ENCODE results near the gene NCOR1.
A peak's percentile ranks its signal among the peaks of the same experiment; 100 is the strongest.
"Not testable (repeated sequence)": the region's sequence is repeated elsewhere in the genome, so short reads cannot be mapped to it uniquely, and the experiment has no call there.

Gene NCOR1
- 210 to 317 reads per million in 2 donors for total RNA-seq

DNA sequence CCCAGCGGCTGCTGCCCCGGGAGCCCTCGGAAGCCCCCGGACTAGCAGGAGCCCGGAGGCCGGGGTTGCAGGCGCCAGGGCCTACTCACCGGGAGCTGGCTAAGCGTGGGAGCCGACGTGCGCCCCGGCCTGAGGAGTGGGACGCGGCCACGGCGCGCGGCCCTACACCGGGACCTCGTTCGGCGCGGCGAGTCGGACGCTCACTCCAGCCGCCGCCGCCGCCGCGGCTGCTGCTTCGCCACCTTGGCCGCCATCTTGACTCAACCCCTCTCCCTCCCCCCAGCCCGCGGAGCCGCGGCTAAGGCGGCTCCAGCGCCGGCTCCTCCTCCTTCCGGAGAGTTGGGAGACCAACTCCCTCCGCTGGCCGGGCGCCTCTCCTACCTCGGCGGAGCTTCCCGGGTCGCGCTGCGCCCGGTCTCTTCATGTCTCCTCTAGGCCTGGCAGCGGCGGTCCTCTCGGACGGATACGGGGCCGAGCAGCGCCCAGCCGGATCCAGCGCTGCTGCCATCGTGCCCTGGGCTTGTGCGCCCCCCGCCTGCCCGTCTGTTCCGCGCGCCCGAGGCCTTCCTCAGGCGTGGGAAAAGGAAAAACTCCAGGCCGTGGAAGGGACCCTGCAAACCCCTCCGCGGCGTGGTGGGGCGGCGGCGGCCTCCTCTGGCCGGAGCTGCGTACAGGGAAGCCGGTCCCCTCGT, at the start of gene NCOR1:
Gene NCOR1 (minus strand): TSS at position 262 of the 692 bp plus-strand sequence. CDS start 20,965 bp downstream, outside the sequence.
- DNase-seq: peak; percentile 86

DNA sequence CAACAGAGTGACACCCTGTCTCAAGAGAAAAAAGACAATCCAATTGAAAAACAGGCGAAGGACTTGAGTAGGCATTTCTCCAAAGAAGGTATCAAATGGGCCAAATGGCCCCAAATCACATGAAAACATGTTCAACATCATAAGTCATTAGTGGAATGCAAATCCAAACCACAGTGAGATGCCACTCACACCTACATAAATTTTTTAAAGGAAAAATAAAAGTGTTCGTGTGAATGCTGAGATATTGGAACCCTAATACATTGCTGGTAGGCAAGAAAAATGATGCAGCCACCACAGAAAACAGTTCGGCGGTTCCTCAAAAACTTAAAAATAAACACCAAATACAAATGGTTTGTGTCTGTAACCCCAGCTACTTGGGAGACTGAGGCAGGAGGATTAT, 46.9 kb upstream of the NCOR1 start:
- DNase-seq: no peak

DNA sequence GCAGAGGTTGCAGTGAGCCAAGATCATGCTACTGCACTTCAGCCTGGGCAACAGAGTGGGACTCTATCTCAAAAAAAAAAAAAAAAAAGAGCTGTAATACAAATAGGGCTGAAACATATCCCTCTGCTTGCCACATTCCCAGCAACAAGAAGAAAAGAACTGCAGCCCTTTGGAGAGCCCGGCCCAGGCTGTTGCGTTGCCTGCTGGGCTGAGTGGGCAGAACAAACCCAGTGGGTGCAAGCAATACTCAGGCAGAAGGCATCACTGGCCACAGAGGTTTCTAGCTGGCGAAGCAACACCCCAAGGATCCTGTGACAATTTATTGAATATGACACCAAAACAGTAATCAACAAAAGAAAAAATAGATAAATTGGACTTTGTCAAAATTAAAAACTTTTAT, 45.7 kb upstream of the NCOR1 start:
- no peak for DNase-seq

DNA sequence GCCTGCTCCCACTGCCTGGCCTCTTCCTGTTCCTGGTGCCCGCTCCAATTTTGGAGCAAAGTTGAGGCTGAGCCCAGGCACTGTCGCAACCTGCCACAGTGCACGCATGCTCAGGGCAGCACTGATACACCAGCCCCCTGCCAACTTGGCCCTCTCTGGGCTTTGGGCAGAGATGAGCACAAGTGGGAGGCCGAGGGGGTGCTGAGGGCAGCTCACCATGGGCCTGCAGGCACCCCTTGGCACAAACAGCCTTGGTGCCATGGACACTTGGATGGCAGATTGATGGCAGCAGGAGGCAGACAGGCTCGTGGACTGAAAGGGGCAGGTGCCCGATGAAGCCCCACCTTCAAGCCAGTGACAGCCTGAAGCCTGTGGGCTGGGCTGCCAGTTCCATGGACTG, 44.6 kb upstream of the NCOR1 start:
- no peak for DNase-seq

DNA sequence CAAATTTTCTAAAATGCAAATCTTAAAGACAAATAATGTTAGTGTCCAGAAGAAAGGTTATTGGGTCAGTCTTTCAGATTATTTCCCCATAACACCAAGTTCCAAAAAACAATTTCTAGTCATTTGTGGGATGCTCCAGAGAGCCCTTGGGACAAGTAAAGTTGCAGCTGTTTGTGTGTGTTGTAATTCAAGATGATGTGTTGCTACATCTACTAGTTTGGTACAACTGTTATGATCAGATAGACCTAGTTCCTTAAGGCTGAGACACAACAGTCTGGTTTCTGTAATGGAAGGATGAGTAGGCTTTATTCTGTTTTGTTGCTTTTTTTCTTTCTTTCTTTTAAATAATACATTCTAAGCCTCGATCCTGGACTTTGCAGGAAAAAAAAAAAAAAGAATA, 43.6 kb upstream of the NCOR1 start:
- DNase-seq: no peak

DNA sequence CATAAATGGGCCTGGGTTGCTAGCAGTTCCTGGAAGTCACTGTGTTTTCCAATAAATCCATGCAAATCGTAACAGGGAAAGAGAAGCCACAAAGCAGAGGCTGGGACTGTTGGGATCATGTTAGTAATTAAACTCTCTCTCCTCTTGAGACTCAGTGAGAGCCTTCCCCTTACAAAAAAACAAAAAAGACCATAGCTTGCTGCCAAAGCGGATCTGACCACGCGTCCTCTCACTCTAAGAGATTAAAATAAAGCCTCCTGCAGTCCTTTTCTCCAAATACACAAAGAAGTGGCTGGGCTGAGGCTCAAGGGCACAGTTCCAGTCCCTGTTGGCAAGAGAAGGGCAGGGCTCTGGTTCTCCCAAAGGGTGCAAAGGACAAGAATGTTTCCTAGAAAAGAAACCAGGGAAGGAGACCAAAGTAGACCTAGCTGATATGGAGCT, 40.2 kb upstream of the NCOR1 start:
- no peak for DNase-seq

DNA sequence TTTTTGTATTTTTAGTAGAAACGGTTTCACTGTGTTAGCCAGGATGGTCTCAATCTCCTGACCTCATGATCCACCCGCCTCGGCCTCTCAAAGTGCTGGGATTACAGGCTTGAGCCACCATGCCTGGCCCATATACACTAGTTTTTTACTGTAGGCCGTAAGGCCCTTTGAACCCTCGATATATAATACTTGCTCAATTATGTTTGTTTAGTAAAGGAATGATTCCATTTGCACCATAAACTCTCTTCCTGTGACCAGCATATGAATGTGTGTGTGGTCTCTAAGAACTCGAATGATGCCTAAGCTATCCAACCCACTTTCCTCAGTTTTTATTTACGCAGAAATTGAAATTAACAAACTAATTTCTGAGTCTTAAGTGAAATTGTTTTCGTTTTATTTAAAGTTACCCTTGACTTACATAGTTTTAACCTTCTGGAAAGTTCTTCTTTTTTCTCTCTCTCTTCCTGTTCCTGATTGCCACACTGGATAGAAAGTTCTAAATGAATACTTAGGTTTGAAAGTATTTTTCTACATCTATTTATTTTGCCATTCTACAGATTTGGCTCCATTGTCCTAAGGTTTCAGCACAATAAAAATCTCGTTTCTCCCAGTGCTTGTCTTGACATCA, 39.6 kb upstream of the NCOR1 start:
- no peak for DNase-seq

DNA sequence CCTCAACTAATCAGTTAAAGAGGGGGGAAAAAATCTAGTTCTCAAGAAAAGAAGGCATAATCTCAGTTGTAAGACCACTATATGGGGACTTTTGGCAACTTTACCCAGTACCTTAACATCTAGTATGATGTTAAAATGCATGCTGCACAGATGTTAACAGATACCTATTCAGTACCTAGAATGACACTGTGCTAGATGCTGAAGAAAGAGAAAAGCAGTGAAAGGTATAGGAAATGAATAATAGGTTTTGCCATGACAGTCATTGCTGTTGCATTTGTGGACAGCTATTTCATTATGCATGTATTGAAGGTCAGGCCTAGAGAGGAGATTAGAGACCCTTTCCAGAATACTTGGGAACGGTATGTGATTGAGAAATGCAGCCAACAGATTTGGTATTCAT, 36.2 kb upstream of the NCOR1 start:
- DNase-seq: no peak

DNA sequence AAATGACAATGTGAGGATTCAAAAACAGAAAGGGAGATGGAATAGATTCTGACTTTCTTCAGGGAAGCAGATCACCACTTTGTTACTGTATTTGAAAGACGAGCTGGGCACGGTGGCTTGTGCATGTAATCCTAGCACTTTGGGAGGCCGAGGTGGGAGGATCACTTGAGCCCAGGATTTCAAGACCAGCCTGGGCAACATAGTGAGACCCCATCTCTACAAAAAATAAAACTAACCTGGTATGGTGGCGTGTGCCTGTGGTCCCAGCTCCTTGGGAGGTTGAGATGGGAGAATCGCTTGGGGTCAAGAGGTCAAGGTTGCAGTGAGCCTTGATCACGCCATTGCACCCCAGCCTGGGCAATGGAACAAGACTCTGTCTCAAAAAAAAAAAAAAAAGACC, 35.7 kb upstream of the NCOR1 start:
- DNase-seq: no peak

DNA sequence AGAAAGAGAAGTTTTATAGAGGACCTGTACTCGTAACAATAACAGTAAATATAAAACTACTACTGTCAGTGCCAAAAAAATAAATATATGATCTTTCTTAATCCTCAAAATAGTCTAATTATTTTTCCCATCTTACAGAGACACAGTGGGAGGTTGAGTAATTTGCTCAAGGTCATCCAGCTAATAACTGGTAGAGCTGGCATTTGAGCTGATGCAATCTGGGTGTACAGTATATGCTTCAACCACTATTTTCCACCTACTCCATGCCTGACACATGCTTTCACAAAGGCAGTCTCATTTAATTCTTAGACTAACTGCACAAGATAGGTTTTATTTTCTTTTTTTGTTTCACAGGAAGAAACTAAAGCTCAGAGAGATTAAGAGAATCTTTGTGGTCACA, 35.3 kb upstream of the NCOR1 start:
- no peak for DNase-seq

DNA sequence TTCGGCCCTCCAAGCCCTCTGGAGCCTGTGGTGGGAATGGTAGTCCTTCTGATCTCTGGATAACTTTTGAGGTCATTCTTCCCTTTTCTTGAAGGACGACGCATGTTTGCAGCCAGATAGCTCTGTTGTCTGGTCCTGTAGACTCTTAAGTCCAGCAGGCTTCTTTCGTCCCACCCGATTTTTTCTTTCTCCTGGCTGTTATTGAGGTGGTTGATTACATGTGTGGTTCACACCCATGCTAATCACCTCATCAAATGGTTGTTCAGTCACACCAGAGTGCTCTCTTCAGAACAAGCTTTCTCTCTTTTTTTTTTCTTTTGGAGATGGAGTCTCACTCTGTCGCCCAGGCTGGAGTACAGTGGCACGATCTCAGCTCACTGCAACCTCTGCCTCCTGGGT, 32.3 kb upstream of the NCOR1 start:
- DNase-seq: no peak

DNA sequence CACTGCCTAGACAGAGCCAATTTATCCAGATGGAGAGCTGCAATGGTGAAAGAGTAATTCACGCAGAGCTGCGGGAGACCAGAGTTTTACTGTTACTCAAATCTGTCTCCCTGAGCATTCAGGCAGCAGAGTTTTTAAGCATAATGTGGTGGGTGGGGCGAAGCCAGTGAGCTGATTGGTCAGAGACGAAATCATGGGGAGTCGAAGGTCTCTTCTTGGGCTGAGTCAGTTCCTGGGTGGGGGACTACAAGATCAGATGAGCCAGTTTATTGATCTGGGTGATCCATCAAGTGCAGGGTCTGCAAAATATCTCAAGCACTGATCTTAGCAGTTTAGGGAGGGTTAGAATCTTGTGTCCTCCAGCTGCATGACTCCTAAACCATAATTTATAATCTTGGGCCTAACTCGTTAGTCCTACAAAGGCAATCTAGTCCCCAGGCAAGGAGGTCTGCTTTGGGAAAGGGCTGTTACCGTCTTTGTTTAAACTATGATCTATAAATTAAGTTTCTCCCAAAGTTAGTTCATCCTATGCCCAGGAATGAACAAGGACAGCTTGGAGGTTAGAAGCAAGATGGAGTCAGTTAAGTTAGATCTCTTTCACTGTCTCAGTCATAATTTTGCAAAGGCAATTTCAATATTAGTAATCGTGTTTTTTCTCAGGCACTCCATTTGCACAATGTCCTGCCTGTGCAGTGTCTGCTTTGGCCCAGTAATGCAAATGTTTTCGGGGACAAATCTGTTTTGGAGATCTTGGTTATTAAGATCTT, 28.6 kb upstream of the NCOR1 start:
- DNase-seq: no peak

DNA sequence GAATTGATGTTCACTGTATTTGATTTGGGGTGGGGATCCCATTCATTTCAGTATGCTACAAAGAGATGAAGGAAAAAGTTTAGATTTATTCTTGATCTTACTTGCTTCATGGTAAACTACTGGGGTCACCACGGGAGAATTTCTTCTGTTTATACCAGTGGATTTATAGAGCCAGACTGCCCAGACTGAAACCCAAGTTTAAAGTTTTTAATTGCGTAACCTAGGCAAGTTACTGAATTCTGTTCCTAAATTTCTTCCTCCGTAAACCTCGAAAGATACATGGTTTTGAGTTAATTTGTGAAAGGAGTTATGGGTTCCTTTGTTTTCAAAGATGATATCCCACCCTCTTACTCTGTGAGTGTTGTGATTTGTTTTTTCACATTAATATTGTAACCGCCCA, 28.1 kb upstream of the NCOR1 start:
- no peak for DNase-seq

DNA sequence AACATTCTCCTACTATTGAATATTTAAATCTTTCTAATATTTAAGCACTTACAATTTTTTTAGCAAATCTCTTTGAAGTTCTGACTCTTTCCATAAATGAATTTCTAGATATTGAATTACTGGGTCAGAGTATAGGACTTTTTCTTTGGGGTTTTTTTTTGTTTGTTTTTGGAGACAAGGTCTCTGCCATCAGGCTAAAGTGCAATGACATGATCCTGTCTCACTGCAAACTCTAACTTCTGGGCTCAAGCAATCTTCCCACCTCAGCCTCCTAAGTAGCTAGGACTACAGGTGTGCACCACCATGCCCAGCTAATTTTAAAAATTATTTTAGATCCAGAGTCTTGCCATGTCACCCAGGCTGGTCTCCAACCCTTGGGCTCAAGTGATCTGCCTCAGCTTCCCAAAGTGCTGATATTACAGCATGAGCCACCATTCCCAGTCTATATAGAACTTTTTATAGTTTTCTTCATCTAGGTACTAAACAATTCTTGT, 26.6 kb upstream of the NCOR1 start:
- no peak for DNase-seq

DNA sequence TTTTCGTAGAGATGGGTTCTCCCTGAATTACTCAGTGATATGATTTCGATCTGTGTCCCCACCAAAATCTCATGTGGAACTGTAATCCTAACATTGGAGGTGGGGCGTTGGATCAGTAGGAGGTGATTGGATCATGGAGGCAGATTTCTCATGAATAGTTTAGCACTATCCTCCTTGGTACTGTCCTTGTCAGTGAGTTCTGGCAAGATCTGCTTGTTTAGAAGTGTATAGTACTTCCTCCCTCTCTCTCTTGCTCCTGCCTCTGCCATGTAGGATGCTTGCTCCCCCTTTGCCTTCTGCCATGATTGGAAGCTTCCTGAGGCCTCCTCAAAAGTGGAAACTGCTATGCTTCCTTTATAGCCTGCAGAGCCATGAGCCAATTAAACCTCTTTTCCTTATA, 24.6 kb upstream of the NCOR1 start:
- no peak for DNase-seq

DNA sequence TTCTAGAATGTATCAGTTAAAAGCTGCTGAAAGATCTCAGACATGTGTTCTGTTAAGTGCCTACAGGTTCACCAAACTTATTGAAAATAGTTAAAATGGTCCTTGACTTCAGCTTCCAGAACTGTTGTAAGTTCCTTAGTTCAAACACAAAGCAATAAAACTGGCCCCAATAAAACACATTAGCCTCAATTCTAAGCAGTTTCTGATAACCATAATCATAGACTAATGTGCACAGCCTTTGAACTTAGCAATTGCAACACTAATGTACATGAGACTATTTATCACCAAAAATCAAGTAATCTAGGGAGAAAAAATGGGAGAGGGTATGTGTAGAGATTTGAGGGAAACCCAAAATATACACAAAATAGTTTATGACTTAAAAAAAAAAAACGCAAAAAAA, 17.1 kb upstream of the NCOR1 start:
- no peak for DNase-seq

DNA sequence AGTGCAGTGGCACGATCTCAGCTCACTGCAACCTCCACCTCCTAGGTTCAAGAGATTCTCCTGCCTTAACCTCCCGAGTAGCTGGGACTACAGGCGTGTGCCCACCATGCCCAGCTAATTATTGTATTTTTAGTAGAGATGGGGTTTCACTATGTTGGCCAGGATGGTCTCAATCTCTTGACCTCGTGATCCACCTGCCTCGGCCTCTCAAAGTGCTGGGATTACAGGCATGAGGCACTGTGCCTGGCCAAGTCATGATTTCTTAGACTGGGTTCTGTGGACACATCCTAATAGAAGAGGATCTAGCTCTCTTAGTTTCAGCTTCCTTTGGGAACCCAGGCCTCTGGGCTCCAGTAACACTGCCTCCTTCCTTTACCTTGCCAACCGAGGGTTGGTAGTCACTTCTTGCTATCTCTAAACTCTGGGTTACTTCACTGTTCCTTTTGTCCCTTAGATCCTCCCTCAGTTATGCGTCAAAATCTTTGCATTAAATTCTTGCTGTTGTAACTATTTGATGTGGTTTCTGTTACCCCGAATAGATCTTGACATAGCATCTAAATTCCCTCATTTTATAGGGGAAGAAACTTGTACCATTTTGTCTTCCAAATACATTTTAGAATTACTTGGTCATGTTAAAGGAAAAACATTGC, 14.7 kb upstream of the NCOR1 start:
- not testable (repeated sequence) for DNase-seq

DNA sequence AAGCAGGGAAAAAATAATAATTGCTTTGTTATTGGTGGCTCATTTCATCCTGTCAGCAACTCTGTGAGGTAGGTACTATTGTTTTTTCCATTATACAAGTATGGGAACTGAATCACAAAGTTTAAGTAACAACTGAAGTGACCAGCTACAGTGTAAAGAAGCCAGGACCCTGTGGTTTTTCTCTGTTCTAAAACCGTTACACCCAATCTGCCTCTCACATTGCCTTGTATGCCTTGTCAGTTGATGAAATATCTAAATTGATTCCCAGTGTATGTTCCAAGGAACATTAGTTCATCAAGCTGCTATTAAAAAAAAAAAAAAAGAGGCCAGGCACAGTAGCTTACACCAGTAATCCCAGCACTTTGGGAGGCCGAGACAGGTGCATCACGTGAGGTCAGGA, 7.1 kb upstream of the NCOR1 start:
- DNase-seq: no peak

DNA sequence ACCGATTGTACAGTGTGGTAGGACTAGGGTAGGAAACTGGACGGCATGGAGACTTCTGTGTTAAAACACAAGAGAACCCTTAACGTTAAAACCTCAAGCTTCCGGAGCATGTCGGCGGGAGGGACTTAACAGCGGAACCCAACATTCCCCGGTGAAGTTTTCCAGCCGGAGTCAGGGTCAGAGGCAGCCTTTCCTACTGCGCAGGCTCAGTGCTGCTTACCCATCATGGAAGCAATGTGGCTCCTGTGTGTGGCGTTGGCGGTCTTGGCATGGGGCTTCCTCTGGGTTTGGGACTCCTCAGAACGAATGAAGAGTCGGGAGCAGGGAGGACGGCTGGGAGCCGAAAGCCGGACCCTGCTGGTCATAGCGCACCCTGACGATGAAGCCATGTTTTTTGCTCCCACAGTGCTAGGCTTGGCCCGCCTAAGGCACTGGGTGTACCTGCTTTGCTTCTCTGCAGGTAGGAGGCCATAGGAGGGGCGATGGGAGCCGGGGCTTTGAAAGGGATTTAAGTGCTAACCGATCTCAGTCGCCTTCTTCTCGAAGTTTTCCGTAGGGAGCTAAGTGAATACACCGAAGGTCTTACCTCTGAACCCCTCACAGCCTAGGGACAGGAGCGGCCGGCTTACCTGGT, 1.8 kb upstream of the NCOR1 start, which contains the start of gene PIGL:
Gene PIGL (plus strand): TSS at position 209 of the 634 bp plus-strand sequence. CDS start 17 bp downstream, at position 226.
- peak; percentile 71 for DNase-seq

DNA sequence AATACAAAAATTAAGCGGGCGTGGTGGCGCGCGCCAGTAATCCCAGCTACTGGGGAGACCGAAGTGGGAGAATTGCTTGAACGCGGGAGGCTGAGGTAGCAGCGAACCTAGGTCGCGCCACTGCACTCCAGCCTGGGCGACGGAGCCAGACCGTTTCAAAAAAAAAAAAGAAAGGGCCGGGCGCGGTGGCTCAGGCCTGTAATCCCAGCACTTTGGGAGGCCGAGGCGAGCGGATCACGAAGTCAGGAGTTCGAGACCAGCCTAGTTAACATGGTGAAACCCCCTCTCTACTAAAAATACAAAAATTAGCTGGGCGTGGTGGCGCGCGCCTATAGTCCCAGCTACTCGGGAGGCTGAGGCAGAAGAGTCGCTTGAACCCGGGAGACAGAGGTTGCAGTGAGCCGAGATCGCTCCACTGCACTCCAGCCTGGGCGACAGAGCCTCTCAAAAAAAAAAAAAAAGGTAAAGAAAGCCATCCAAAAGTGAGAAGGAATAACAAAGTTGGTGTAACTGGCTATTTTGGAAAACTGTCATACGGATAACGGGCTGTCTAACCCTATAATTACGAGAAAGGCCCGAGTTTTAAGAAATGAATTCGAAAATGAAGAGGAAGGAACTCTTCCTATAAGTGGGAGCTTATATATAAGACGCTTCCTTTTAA, 1.1 kb upstream of the NCOR1 start:
- not testable (repeated sequence) for DNase-seq

DNA sequence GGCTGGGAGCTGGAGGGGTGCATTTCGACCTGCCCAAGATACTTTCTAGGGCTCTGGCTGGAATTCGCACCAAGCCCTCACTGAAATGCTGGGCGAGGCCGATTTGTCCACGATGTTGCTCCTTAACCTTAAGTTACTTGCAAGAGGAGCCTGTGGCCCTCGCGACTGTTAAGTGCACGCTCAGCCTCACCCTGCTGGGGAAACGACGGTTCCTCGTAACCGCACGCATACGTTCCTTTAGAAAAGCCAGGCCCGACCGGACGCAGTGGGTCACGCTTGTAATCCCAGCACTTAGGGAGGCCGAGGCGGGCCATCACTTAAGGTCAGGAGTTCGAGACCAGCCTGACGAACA, 607 bp upstream of the NCOR1 start:
- peak; percentile 9 for DNase-seq

DNA sequence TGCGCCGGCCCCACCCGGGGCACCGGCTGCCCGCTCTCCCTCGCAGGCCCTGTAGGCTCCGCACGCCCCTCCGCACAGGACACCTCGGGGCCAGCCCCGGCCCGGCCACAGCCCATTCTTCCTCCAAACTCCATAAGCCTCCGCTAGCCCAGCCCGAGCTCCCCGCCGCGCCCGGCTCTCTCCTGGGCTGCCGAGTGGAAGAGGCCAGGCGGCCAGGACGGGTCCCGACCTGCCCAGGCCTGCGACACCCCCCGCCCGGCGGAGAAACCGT, 397 bp downstream of the NCOR1 start:
- DNase-seq: no peak
